H9 (cell line): Measurements from ENCODE around the gene CFAP61. TPM values are rescaled to one million over a fixed set of nuclear protein-coding genes. Genes with fewer than 3 reads are reported as not detected.

Experiments
- DNase-seq: peaks from one replicate; pipeline ENCODE4 v3.0.0-alpha.2; 2017
- H2AFZ ChIP-seq: one replicate; pipeline ENCODE4 v1.6.1; 2013; ENCODE audit warnings: mild to moderate bottlenecking, low read length, control low read depth, moderate library complexity
- H2AK5ac ChIP-seq: 2 replicates; pipeline ENCODE4 v1.6.1; 2013; ENCODE audit warnings: low read length, control low read depth, mixed read lengths; ENCODE audit not compliant: insufficient read length
- H2BK120ac ChIP-seq: one replicate; pipeline ENCODE4 v1.6.1; 2013; ENCODE audit warnings: low read depth, mild to moderate bottlenecking, low read length, control low read depth, inconsistent platforms; ENCODE audit not compliant: poor library complexity, severe bottlenecking
- H2BK12ac ChIP-seq: 2 replicates; pipeline ENCODE4 v1.6.1; 2013; ENCODE audit warnings: low read length, control low read depth, mixed read lengths, low read depth; ENCODE audit not compliant: insufficient read length
- H2BK15ac ChIP-seq: 2 replicates; pipeline ENCODE4 v1.6.1; 2013; ENCODE audit warnings: low read depth, low read length, control low read depth
- H2BK20ac ChIP-seq: one replicate; pipeline ENCODE4 v1.6.1; 2013; ENCODE audit warnings: low read depth, mild to moderate bottlenecking, low read length, control low read depth, inconsistent platforms; ENCODE audit not compliant: poor library complexity, severe bottlenecking
- H2BK5ac ChIP-seq: 2 replicates; pipeline ENCODE4 v1.6.1; 2013; ENCODE audit warnings: low read length, control low read depth, mixed read lengths; ENCODE audit not compliant: insufficient read length
- H3K14ac ChIP-seq: 2 replicates; pipeline ENCODE4 v1.6.1; 2013; ENCODE audit warnings: low read length, control low read depth; ENCODE audit not compliant: insufficient read depth
- H3K18ac ChIP-seq: 2 replicates; pipeline ENCODE4 v1.6.1; 2013; ENCODE audit warnings: low read depth, mild to moderate bottlenecking, mixed read lengths, low read length, control low read depth; ENCODE audit not compliant: insufficient read length
- H3K23ac ChIP-seq: 2 replicates; pipeline ENCODE4 v1.6.1; 2013; ENCODE audit warnings: low read length, control low read depth, mixed read lengths, low read depth; ENCODE audit not compliant: insufficient read length
- H3K23me2 ChIP-seq: 2 replicates; pipeline ENCODE4 v1.6.1; 2013; ENCODE audit warnings: low read depth, mild to moderate bottlenecking, mixed read lengths, low read length, control low read depth; ENCODE audit not compliant: insufficient read length, poor library complexity, severe bottlenecking
- H3K27ac ChIP-seq: 2 replicates; pipeline ENCODE4 v1.5.1; 2013; ENCODE audit warnings: low read length, control low read depth, mixed read lengths, low read depth; ENCODE audit not compliant: insufficient read length
- H3K27me3 ChIP-seq: 2 replicates; pipeline ENCODE4 v1.6.1; 2013; ENCODE audit warnings: low read length, control low read depth, inconsistent platforms; ENCODE audit not compliant: insufficient read depth
- H3K4ac ChIP-seq: 2 replicates; pipeline ENCODE4 v1.6.1; 2013; ENCODE audit warnings: low read depth, mild to moderate bottlenecking, control low read depth, inconsistent platforms, low read length, moderate library complexity
- H3K4me1 ChIP-seq: 2 replicates; pipeline ENCODE4 v1.6.1; 2013; ENCODE audit warnings: low read length, control low read depth, inconsistent platforms; ENCODE audit not compliant: insufficient read depth
- H3K4me2 ChIP-seq: 2 replicates; pipeline ENCODE4 v1.6.1; 2013; ENCODE audit warnings: low read length, control low read depth, mixed read lengths; ENCODE audit not compliant: insufficient read length, insufficient read depth
- H3K56ac ChIP-seq: 2 replicates; pipeline ENCODE4 v1.6.1; 2013; ENCODE audit warnings: low read depth, mild to moderate bottlenecking, mixed read lengths, low read length, control low read depth; ENCODE audit not compliant: insufficient read length
- H3K79me1 ChIP-seq: 2 replicates; pipeline ENCODE4 v1.6.1; 2013; ENCODE audit warnings: low read depth, mild to moderate bottlenecking, moderate library complexity, low read length, control low read depth, inconsistent platforms; ENCODE audit not compliant: insufficient read depth, poor library complexity, severe bottlenecking
- H3K79me2 ChIP-seq: 2 replicates; pipeline ENCODE4 v1.6.1; 2013; ENCODE audit warnings: low read length, control low read depth, inconsistent platforms; ENCODE audit not compliant: insufficient read depth
- H3K9ac ChIP-seq: 2 replicates; pipeline ENCODE4 v1.6.1; 2013; ENCODE audit warnings: low read length, control low read depth, mixed read lengths; ENCODE audit not compliant: insufficient read length; ENCODE audit errors: extremely low read depth
- H3K9me3 ChIP-seq: one replicate; pipeline ENCODE4 v1.6.1; 2013; ENCODE audit warnings: low read depth, low read length, inconsistent platforms; ENCODE audit not compliant: control insufficient read depth
- H3T11ph ChIP-seq: one replicate; pipeline ENCODE4 v1.6.1; 2013; ENCODE audit warnings: mild to moderate bottlenecking, low read length, control low read depth, inconsistent platforms
- H4K20me1 ChIP-seq: one replicate; pipeline ENCODE4 v1.6.1; 2013; ENCODE audit not compliant: control insufficient read depth, insufficient read length, insufficient read depth
- H4K5ac ChIP-seq: 2 replicates; pipeline ENCODE4 v1.6.1; 2013; ENCODE audit warnings: low read depth, mild to moderate bottlenecking, mixed read lengths, low read length, control low read depth; ENCODE audit not compliant: insufficient read length
- H4K8ac ChIP-seq: replicated peaks from 2 replicates; pipeline ENCODE4 v1.6.1; 2013; ENCODE audit warnings: low read length, control low read depth, mixed read lengths, low read depth; ENCODE audit not compliant: insufficient read length
- H4K91ac ChIP-seq: 2 replicates; pipeline ENCODE4 v1.6.1; 2013; ENCODE audit warnings: low read depth, mild to moderate bottlenecking, moderate library complexity, mixed read lengths, low read length, control low read depth; ENCODE audit not compliant: insufficient read length
- H3K27ac Mint-ChIP-seq, 3 experiments: 2 replicates in 2 of 3; 3 replicates in 1 of 3; pipeline ENCODE4 v1.8.0; 2020 to 2021; ENCODE audit warnings: mixed read lengths in 3 of 3, mild to moderate bottlenecking in 1 of 3, moderate library complexity in 1 of 3
- H3K27me3 Mint-ChIP-seq: 2 replicates; pipeline ENCODE4 v1.8.0; 2021; ENCODE audit warnings: low read depth, mild to moderate bottlenecking, moderate library complexity, mixed read lengths
- H3K36me3 Mint-ChIP-seq, 3 experiments: 2 replicates in 2 of 3; 3 replicates in 1 of 3; pipeline ENCODE4 v1.8.0; 2020 to 2021; ENCODE audit warnings: low read depth in 3 of 3, mixed read lengths in 3 of 3; ENCODE audit not compliant: insufficient read depth in 1 of 3
- H3K4me1 Mint-ChIP-seq, 2 experiments: 2 replicates each; pipeline ENCODE4 v1.8.0; 2020; ENCODE audit warnings: mixed read lengths in 2 of 2
- H3K4me3 Mint-ChIP-seq, 2 experiments: 2 replicates in 1 of 2; 3 replicates in 1 of 2; pipeline ENCODE4 v1.8.0; 2020 to 2021; ENCODE audit warnings: mild to moderate bottlenecking in 2 of 2, mixed read lengths in 2 of 2, moderate library complexity in 1 of 2
- H3K9me3 Mint-ChIP-seq, 2 experiments: 2 replicates in 1 of 2; 3 replicates in 1 of 2; pipeline ENCODE4 v1.8.0; 2020; ENCODE audit warnings: mild to moderate bottlenecking in 2 of 2, mixed read lengths in 2 of 2, moderate library complexity in 1 of 2
- WGBS: extraction: QIAGEN DNeasy Blood & Tissue Kit; methylation state at CpG from one replicate; pipeline ENCODE4 v1.1.7; 2013; ENCODE audit warnings: missing lambda C conversion rate, low lambda C conversion rate, mixed read lengths; ENCODE audit not compliant: insufficient read length; ENCODE audit errors: extremely low coverage; 5-methylcytosine and 5-hydroxymethylcytosine counted together
- total RNA-seq: library from RNA; stranded (reverse); gene quantifications from 2 replicates; pipeline ENCODE4 v1.2.1, GENCODE V29; 2021
- TF ChIP-seq, protein P1 (sequence below): fragments of 200-600 bp; sonication (generic); conservative IDR thresholded peaks from 3 replicates; pipeline ENCODE4 v1.8.0; 2021; ENCODE audit warnings: antibody characterized with exemption, mild to moderate bottlenecking

The CFAP61 gene
- total RNA-seq, 1 experiment from 2014 or later: 0.44 TPM

DNA sequence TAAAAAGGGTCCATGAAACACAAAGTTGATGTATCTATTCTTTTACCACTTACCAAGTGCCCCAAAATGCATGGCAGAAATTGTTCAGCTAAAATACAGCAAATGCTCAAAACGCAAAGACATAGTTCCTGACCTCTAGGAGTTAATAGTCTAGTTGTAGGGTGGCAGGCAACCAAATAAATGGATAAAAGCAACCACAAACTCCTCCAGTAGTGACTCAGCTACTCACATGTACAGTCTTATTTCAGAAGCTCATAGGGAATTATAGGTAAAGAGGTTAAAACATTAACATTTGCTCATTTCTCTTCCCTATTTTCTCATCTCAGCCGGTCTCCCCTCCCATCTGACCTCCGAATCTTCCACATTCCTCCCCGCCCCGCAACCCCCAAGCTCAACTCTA lies 171.6 kb downstream of the CFAP61 start:
- WGBS: 100% methylated on average over 3 of the region's 5 CpGs
- H3K79me2 ChIP-seq: no peaks in the 10 kb centered on the region
- no peak overlapping the region for H3K27ac Mint-ChIP-seq

More for the DNA sequence above, 171.6 kb downstream of the CFAP61 start:
- Histone ChIP-seq H4K91ac (no peak overlapping the region), H3K4me1 (no peaks in the 10 kb centered on the region), H3K9me3 (no peaks in the 10 kb centered on the region), H3K4me2 (no peak overlapping the region), H3K23me2 (no peaks in the 10 kb centered on the region), H2BK5ac (no peak overlapping the region), H3K14ac (no peak overlapping the region), H3K79me1 (no peaks in the 10 kb centered on the region), H2AK5ac (no peak overlapping the region), H3K27ac (no peak overlapping the region), H3K27me3 (no peaks in the 10 kb centered on the region), H4K5ac (no peak overlapping the region), H2BK20ac (no peak overlapping the region), H2BK15ac (no peak overlapping the region), H3K18ac (no peak overlapping the region), H4K8ac (no peak overlapping the region), H2AFZ (no peak overlapping the region), H3K9ac (no peak overlapping the region), H4K20me1 (no peaks in the 10 kb centered on the region), H3K23ac (no peak overlapping the region), H3K56ac (no peak overlapping the region), H2BK120ac (no peak overlapping the region), H3T11ph (no peak overlapping the region), H2BK12ac (no peak overlapping the region), H3K4ac (no peak overlapping the region)
- Mint-ChIP-seq H3K4me3 (no peak overlapping the region), H3K36me3 (peaks cover 0 to 3% (median 2%) of the 10 kb centered on the region in 3 experiments; a peak in 4 of 7 replicates), H3K27me3 (peaks cover 2% of the 10 kb centered on the region; the same call in 1 of the 2 replicates), H3K9me3 (peaks cover 2 to 15% of the 10 kb centered on the region in 2 experiments; a peak in 4 of 5 replicates), H3K4me1 (peaks cover 14 to 17% of the 10 kb centered on the region in 2 experiments)
- DNase-seq: no peak
- TF ChIP-seq, protein P1, sequence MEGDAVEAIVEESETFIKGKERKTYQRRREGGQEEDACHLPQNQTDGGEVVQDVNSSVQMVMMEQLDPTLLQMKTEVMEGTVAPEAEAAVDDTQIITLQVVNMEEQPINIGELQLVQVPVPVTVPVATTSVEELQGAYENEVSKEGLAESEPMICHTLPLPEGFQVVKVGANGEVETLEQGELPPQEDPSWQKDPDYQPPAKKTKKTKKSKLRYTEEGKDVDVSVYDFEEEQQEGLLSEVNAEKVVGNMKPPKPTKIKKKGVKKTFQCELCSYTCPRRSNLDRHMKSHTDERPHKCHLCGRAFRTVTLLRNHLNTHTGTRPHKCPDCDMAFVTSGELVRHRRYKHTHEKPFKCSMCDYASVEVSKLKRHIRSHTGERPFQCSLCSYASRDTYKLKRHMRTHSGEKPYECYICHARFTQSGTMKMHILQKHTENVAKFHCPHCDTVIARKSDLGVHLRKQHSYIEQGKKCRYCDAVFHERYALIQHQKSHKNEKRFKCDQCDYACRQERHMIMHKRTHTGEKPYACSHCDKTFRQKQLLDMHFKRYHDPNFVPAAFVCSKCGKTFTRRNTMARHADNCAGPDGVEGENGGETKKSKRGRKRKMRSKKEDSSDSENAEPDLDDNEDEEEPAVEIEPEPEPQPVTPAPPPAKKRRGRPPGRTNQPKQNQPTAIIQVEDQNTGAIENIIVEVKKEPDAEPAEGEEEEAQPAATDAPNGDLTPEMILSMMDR: no peak
